Activated T-cell treated with anti-CD3 and anti-CD28 coated beads, Interleukin-2, amount 50 U/mL, for 24 hours (primary cell): Measurements from ENCODE around the gene LTB4R.
A peak's percentile ranks its signal among the peaks of the same experiment; 100 is the strongest.

Experiments
- DNase-seq: peaks from one replicate; pipeline ENCODE4 v3.0.0-alpha.2; 2020
- H3K27ac Mint-ChIP-seq: 2 replicates; pipeline ENCODE4 v1.8.0; 2020; ENCODE audit warnings: mild to moderate bottlenecking, mixed read lengths
- H3K27me3 Mint-ChIP-seq: 2 replicates; pipeline ENCODE4 v1.8.0; 2020; ENCODE audit warnings: mixed read lengths
- H3K36me3 Mint-ChIP-seq: 2 replicates; pipeline ENCODE4 v1.8.0; 2020; ENCODE audit warnings: low read depth, mixed read lengths
- H3K4me1 Mint-ChIP-seq: 2 replicates; pipeline ENCODE4 v1.8.0; 2020; ENCODE audit warnings: low read depth, mixed read lengths
- H3K4me3 Mint-ChIP-seq: 2 replicates; pipeline ENCODE4 v1.8.0; 2020; ENCODE audit warnings: mild to moderate bottlenecking, moderate library complexity, mixed read lengths
- H3K9me3 Mint-ChIP-seq: 2 replicates; pipeline ENCODE4 v1.8.0; 2020; ENCODE audit warnings: mixed read lengths

The LTB4R gene

DNA sequence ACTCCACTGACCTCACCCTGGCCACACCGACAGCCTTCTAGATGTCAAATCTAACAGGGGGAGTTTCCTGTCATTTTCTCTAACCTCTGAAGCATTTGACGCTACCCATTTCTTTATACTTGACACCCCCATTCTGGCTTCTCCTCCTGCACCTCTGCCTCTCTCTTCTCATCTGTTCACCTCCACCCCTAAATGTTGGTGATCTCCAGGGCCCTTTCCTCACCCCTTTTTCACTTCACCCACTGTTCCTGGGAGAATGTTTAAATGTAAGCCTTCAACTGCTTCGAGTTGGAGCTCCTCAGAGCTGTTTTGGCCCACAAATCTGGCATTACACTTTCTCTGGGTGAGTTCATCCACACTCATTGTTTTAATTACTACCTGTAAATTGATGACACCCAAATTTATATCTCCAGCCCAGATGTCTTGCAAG lies 39.5 kb upstream of the LTB4R start:
- no peak for DNase-seq
- Mint-ChIP-seq H3K4me1 (peaks cover 55% of the 10 kb centered on the region), H3K27me3 (no peaks in the 10 kb centered on the region), H3K27ac (peak overlapping the region; percentile 95), H3K4me3 (peak overlapping the region; percentile 85), H3K9me3 (no peaks in the 10 kb centered on the region), H3K36me3 (peaks cover 33% of the 10 kb centered on the region)

- peak overlapping the region; percentile 85 for H3K4me3 Mint-ChIP-seq
- H3K4me1 Mint-ChIP-seq: peaks cover 61% of the 10 kb centered on the region
Measured at GRCh38 chr14:24272467-24272866, 38.8 kb upstream of the LTB4R start.

DNA sequence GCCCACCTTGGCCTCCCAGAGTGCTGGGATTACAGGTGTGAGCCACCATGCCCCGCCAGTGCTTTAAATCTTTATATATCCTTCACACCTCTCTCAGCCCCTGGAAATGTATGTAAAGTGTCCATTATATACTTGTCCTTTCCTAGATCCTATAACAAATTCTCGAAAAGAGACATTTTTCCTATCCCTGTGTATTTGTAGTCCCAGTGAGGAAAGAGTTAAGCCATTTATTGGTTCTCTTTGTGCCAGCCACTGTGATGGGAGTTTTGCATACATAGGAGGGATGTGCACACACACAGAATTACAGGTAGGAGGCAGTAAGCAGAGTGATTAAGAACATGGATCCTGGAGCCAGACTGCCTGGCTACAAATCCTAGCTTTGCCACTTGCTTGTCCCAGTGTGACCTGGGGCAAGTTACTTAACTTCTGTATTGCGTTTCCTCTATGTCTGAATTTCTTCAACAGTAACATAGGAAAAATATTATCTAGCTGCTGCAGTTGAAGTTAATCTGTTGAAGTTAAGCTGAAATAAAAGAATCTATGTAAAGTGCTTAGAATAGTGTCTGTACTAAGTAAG lies 37.8 kb upstream of the LTB4R start:
- H3K27ac Mint-ChIP-seq: peak overlapping the region; percentile 89
- no peaks in the 10 kb centered on the region for H3K27me3 Mint-ChIP-seq
- peak overlapping the region; percentile 13 for H3K4me3 Mint-ChIP-seq
- peaks cover 2% of the 10 kb centered on the region for H3K9me3 Mint-ChIP-seq
- no peak for DNase-seq
- H3K4me1 Mint-ChIP-seq: peaks cover 71% of the 10 kb centered on the region
- H3K36me3 Mint-ChIP-seq: peaks cover 19% of the 10 kb centered on the region

More at GRCh38 chr14:24272467-24272866, 38.8 kb upstream of the LTB4R start:
- Mint-ChIP-seq H3K36me3 (peaks cover 26% of the 10 kb centered on the region), H3K27me3 (no peaks in the 10 kb centered on the region), H3K9me3 (no peaks in the 10 kb centered on the region), H3K27ac (peak overlapping the region; percentile 95)
- DNase-seq: no peak

- peak overlapping the region; percentile 28 for H3K4me3 Mint-ChIP-seq
- H3K36me3 Mint-ChIP-seq: peaks cover 13% of the 10 kb centered on the region
- H3K27ac Mint-ChIP-seq: peak overlapping the region; percentile 89
- peaks cover 2% of the 10 kb centered on the region for H3K9me3 Mint-ChIP-seq
- peak; percentile 71 for DNase-seq
- H3K4me1 Mint-ChIP-seq: peaks cover 77% of the 10 kb centered on the region
- H3K27me3 Mint-ChIP-seq: no peaks in the 10 kb centered on the region
Measured at GRCh38 chr14:24274101-24274543, 37.2 kb upstream of the LTB4R start.

DNA sequence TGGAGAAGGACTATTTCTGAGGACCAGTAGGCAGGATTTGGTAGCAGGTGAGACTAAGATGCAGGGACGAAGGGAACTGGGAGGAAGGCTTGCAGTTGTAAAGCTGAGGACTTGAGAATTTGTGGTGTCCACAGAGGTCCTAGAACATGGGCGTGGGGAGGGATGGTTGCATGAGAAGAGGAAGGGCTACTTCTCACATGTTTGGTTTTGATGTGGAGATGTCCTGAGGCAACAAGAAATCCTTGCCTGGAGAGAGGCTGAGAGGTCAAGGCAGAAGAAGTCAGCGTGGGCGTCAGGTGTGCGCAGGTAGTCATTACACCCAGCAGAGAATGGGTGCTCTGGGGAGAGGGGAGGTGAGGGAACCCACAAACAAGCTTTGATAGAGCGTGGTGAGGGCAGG lies 34.2 kb upstream of the LTB4R start:
- Mint-ChIP-seq H3K4me3 (no peak overlapping the region), H3K27me3 (no peaks in the 10 kb centered on the region), H3K9me3 (peaks cover 2% of the 10 kb centered on the region), H3K36me3 (no peaks in the 10 kb centered on the region), H3K4me1 (peaks cover 73% of the 10 kb centered on the region), H3K27ac (peak overlapping the region; percentile 2)
- no peak for DNase-seq

DNA sequence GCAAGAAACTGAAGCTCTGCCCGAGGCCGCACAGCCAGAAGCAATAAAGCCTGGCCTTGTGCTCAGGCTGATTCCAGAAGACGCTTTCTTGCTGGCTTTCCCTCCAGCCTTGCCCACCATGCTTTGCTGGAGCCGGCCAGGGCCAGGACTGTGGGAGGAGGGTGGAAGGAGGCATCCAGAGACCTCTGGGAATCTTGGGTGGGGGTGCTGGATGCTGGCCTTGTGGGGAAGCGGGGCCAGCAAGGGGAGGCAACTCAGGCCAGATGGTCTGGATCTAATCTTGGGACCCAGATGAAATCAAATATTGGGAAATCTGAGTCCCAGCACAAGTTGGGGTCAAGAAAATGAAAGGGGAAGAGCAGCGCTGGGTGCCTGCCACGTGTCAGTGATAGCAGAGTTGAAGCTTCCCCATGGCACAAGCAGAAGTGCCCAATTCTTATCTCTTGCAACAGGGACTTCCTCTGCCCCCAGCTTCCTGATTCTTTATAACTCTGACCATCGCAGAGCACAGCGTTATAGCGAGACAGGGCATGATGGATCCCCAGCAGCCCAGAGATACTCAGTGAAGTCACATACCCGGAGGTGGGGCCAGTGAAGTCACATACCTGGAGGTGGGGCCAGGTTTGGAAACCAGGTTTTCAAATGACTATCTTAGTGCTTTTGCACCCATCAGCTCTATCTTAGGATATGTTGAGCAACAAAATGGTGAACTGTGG lies 33.5 kb upstream of the LTB4R start:
- H3K36me3 Mint-ChIP-seq: no peaks in the 10 kb centered on the region
- H3K4me1 Mint-ChIP-seq: peaks cover 66% of the 10 kb centered on the region
- peak overlapping the region; percentile 70 for H3K27ac Mint-ChIP-seq
- H3K27me3 Mint-ChIP-seq: no peaks in the 10 kb centered on the region
- no peak overlapping the region for H3K4me3 Mint-ChIP-seq
- peaks cover 2% of the 10 kb centered on the region for H3K9me3 Mint-ChIP-seq
- no peak for DNase-seq

- H3K27me3 Mint-ChIP-seq: no peaks in the 10 kb centered on the region
- no peaks in the 10 kb centered on the region for H3K36me3 Mint-ChIP-seq
- H3K27ac Mint-ChIP-seq: peak overlapping the region; percentile 70
- peaks cover 59% of the 10 kb centered on the region for H3K4me1 Mint-ChIP-seq
- DNase-seq: no peak
- H3K4me3 Mint-ChIP-seq: no peak overlapping the region
- peaks cover 2% of the 10 kb centered on the region for H3K9me3 Mint-ChIP-seq
Measured at GRCh38 chr14:24278424-24278823, 32.9 kb upstream of the LTB4R start.

GRCh38 chr14:24279301-24280186 lies 31.8 kb upstream of the LTB4R start:
- Mint-ChIP-seq H3K36me3 (no peaks in the 10 kb centered on the region), H3K4me3 (peak overlapping the region; percentile 18), H3K4me1 (peaks cover 49% of the 10 kb centered on the region), H3K27me3 (no peaks in the 10 kb centered on the region), H3K9me3 (peaks cover 2% of the 10 kb centered on the region), H3K27ac (peak overlapping the region; percentile 77)
- peak; percentile 69 for DNase-seq

DNA sequence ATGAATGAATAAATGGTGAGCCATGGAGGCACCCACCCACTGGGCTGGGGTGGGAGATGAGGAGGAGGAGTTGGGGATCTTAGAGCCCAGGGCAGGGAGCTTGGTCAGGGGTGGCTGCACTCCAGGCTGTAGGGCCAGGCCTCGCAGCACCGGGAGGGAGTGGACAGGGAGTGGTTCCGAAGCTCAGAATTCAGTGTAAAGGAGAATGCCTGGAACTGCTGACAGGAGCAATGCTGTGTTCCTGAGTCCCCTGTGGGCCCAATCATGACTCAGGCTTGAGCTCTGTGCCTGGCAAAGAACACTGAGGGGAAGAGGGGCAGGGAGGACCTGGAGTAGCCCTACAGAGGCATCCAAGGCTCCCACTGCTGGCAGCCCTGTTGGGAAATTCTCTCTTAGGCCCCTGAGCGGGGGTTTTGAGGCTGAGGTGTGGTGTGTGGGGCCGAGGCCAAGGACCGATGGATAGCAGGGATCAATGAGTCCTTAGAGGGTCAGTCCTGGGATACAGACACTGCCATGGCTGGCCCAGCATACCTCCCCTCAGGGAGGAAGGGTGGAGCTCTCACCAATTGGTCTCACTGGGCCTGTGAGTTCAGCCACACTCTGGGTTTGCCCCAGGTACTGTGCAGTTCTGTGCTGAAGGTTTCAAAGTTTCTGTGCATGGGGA lies 30.4 kb upstream of the LTB4R start:
- no peak overlapping the region for H3K27ac Mint-ChIP-seq

DNA sequence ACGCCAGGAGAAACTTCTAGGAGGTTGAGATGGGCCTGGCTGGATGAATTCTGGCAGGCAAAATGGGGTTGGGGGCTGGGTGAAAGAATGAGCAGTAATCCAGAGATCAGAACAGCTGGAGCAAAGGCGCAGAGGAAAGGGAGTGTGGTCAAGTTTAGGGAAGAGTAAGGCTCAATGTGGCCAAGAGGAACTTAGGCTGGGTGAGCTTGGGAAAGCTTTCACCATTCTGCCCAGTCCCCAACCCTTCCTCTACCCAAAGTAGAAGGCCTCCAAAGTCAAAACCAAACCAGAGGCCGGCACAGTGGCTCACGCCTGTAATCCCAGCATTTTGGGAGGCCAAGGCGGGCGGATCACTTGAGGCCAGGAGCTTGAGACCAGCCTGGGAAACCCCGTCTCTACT lies 29.7 kb upstream of the LTB4R start:
- no peaks in the 10 kb centered on the region for H3K27me3 Mint-ChIP-seq
- no peaks in the 10 kb centered on the region for H3K36me3 Mint-ChIP-seq
- peaks cover 2% of the 10 kb centered on the region for H3K9me3 Mint-ChIP-seq
- no peak for DNase-seq
- H3K4me3 Mint-ChIP-seq: no peak overlapping the region
- H3K27ac Mint-ChIP-seq: no peak overlapping the region
- peaks cover 37% of the 10 kb centered on the region for H3K4me1 Mint-ChIP-seq

More for the DNA sequence above, 30.4 kb upstream of the LTB4R start:
- Mint-ChIP-seq H3K36me3 (no peaks in the 10 kb centered on the region), H3K27me3 (no peaks in the 10 kb centered on the region), H3K4me1 (peaks cover 39% of the 10 kb centered on the region), H3K9me3 (peaks cover 2% of the 10 kb centered on the region), H3K4me3 (no peak overlapping the region)
- DNase-seq: no peak

- peaks cover 27% of the 10 kb centered on the region for H3K4me1 Mint-ChIP-seq
Measured at GRCh38 chr14:24282736-24283135, 28.6 kb upstream of the LTB4R start.

GRCh38 chr14:24283796-24284460 lies 27.4 kb upstream of the LTB4R start:
- Mint-ChIP-seq H3K4me3 (no peak overlapping the region), H3K4me1 (peaks cover 19% of the 10 kb centered on the region)

More at GRCh38 chr14:24282736-24283135, 28.6 kb upstream of the LTB4R start:
- DNase-seq: no peak
- Mint-ChIP-seq H3K4me3 (no peak overlapping the region), H3K36me3 (no peaks in the 10 kb centered on the region), H3K27me3 (no peaks in the 10 kb centered on the region), H3K27ac (no peak overlapping the region), H3K9me3 (peaks cover 2% of the 10 kb centered on the region)

GRCh38 chr14:24284501-24285035 lies 26.7 kb upstream of the LTB4R start:
- Mint-ChIP-seq H3K27ac (no peak overlapping the region), H3K9me3 (no peaks in the 10 kb centered on the region), H3K4me1 (peaks cover 18% of the 10 kb centered on the region), H3K36me3 (peaks cover 4% of the 10 kb centered on the region), H3K4me3 (no peak overlapping the region), H3K27me3 (no peaks in the 10 kb centered on the region)
- DNase-seq: no peak

More at GRCh38 chr14:24283796-24284460, 27.4 kb upstream of the LTB4R start:
- Mint-ChIP-seq H3K36me3 (peaks cover 1% of the 10 kb centered on the region), H3K9me3 (no peaks in the 10 kb centered on the region), H3K27me3 (no peaks in the 10 kb centered on the region), H3K27ac (no peak overlapping the region)
- DNase-seq: no peak
